CD4-positive, alpha-beta T cell treated with Interleukin-6 at 100 ng/mL for 8 hours (primary cell): Measurements from ENCODE around the gene PTH2.

ENCODE experiments used
- DNase-seq: peaks from one replicate; pipeline ENCODE4 v3.0.0-alpha.2; 2020; ENCODE audit warnings: mixed read lengths, low spot score

Gene PTH2

GRCh38 chr19:49409441-49410029 lies 13.7 kb downstream of the PTH2 start:
- peak; percentile 36 for DNase-seq

DNA sequence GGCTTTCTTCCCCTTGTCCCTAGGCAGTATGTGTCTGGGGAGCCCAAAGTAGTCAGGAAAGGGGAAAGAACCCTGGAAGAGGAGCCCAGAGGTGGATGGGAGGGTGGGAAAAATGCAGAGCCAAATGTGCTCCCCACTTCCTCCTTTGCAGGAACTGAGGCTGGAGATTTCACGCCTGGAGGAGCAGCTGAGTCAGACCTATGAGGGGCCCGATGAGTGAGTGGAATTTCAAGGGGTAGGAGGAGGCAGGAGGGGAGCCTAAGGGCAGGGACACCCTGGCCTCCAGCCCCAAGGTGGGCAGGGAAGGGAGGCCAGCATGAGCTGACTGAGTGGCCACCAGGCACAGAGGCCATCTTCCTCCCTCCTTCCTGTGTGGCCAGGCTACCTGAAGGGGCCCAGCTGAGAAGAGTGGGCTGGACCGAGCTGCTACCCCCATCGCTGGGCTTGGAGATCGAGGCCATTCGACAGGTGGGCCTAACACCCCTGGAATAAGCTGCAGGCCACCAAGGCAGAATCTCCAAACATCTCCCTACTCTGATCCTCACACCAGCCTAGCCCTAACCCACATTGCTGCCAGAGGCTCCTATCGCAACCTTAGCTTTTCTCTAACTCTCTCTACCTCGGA lies 14.3 kb downstream of the PTH2 start:
- no peak for DNase-seq

- no peak for DNase-seq
These were observed 15.7 kb downstream of the PTH2 start for GRCh38 chr19:49407482-49408015.

- no peak for DNase-seq
These were observed 16.2 kb downstream of the PTH2 start for GRCh38 chr19:49407079-49407478.

- DNase-seq = no peak
These were observed 19.6 kb downstream of the PTH2 start for GRCh38 chr19:49403404-49404187.

DNA sequence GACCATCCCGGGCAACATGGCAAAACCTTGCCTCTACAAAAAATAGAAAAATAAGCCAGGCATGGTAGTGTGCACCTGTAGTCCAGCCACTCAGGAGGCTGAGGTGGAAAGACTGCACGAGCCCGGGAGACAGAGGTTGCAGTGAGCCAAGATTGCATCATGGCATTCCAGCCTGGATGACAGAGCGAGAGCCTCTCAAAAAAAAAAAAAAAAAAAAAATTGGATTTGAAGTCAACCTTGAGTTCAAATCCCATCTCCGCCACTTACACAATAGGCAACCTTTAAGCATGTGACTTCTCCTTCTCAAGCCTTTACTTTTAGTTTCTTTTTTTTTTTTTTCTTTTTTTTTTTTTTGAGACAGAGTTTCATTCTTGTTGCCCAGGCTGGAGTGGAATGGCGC lies 23.2 kb downstream of the PTH2 start:
- DNase-seq = no peak

- DNase-seq = no peak
These were observed 24.3 kb downstream of the PTH2 start for GRCh38 chr19:49398931-49399330.

- DNase-seq = no peak
These were observed 25.1 kb downstream of the PTH2 start for GRCh38 chr19:49398001-49398615.

DNA sequence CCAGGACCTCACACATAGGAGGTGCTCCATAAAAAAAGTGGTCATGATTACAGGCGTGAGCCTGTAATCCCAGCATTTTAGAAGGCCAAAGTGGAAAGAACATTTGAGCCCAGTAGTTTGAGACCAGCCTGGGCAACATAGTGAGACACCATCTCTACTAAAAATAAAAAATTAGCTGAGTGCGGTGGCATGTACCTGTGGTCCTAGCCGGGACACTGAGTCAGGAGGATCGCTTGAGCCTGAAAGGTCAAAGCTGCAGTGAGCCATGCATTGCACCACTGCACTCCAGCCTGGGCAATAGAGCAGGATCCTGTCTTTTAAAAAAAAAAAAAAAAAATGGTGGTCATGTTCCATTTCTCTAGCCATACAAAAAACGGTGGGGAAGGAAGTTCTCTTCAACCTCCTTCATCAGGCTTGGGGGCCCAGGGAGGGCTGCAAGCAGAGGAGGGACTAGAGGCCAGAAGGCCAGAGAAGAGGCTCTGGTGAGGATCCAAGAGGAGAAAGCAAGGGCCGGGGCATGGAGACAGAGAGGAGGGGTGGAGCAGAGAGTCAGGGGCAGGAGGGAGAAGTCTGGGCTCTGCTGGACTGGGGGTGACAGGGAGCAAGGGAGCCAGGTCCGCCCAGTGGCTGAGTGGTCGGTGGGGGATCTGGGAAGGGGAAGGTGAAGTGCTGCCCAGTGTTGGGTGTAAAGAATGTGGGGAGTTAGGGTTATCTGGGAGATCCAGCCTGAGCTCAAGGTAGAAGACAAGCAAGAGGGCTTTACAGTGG lies 26.3 kb downstream of the PTH2 start:
- no peak for DNase-seq

DNA sequence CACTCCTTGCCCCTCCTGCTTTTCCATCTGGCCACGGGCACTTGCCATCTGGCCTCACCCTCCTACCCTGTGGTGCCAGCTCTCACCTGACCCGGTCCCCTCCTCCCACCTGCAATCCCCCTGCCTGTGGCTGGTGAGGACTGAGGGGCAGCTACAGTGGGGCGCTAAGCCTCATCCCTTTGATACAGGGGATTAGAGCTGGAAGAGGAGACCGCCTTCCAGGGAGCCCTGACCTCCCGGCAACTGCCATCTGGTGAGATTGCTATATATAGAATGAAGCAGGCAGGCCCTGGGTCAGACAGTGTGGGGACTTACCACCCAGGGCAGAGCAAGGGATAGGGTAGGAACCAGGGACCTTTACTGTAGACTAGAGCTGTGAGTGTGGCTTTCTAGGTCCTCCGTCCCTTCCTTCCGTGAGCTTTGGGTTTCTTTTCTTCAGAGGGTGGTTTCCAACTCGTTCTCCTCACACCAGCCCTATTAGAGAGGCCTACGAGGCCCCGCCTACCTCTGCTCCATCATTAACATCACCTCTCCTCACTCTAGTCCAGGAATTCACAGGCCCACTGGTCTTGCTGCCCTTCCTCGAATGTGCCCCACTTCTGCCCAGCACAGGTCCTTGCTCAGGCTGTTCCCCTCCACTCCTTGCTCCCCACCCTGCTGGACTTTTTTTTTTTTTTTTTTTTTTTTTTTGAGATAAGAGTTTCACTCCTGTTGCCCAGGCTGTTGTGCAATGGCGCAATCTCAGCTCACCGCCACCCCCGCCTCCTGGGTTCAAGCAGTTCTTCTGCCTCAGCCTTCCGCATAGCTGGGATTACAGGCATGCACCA lies 27.4 kb downstream of the PTH2 start:
- DNase-seq = no peak

GRCh38 chr19:49393881-49394280 lies 29.4 kb downstream of the PTH2 start:
- no peak for DNase-seq

DNA sequence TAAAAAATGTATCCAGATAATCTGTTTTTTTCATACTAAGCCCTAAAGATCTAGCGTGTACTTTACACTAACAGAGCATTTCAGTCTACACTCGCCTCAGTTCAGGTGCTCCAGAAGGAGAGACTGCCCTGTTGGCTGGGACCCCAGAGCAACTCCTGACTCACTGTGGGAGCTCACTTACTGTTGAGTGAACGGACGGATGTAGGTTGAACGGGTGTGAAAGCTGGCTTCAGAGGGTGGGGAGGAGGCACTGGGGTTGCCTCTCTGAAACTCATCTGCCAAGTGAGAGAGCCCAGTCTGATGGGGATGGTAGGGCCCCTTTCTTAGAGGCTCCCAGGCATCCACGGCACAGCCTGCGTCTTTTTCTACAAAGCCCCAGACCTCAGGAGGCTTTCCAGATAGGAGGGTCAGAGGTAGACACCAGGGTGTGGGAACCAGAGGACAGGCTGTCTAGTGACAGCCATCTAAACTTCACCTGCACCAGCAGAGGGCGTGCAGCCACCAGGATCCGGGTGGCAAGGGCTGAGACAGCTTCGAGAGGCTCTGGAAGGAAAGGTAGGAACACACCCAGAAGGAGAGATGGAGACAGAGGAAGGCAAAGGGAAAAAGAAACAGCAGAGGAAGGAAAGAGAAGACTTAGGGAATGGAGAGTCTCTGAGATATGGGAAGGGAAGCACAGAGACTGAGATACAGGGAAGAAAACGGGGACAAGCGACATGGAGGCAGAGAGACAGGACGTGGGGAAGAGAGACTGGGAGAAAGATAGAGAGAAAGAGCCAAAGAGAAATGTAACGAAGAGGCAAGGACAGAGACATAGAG lies 31.5 kb downstream of the PTH2 start:
- peak; percentile 83 for DNase-seq

DNA sequence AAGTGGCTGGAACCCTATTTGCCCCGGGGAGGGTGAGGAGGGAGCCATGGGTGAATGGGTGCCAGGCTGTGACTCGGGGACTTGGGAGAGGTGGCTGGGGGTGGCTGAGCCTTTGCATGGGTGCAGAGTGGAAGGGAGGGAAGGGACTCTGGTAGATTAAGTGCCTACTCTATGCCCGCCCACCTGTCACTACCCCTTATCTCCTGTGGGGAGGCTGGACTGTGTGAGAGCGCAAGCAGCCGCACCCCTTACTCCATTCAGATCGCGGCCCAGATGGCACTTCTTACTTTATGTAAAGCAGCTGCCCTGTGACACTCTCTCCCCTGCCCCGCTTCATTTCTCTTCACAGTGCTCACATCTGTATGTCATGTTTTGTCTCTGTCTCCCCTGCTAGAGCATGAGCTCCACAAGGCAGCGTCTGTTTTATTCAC lies 32.3 kb downstream of the PTH2 start:
- DNase-seq = no peak

DNA sequence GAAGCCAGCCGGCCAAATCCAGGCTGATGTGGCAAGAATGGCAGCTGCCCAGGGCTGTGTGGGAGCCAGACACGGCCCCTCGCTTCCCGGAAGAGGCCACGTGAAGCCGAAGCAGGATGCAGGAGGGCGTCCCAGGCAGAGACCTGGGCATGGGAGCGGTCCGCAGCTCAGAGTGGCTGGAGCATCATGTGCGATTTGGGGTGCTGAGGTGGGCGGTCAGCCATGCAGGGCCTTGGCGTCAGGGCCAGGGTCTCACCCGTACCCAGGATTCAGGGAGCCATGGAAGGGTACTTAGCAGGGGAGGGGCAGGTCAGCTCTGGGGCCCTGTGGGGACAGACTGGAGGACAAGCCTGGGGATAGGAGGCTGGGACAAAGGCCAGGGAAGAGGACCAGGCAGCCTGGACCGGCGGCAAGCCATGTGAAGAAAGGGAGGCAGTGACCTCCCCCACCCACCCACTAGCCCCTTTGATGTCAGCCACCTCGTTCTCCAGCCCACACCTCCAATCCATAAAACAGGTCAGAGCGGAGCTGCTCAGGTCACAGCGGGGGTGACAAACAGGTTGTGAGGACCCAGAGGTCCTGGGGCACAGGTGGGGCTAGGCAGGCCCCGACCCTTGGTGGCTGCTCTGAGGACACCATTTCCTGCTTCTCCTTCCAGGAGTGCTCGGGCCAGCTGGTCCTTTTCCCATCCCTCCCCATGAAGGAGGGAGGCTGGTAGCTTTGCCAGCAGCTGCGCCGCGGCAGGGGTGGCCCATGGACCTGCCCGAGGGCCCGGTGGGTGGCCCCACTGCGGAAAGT lies 32.9 kb downstream of the PTH2 start:
- no peak for DNase-seq

GRCh38 chr19:49389406-49389805 lies 33.8 kb downstream of the PTH2 start:
- no peak for DNase-seq

DNA sequence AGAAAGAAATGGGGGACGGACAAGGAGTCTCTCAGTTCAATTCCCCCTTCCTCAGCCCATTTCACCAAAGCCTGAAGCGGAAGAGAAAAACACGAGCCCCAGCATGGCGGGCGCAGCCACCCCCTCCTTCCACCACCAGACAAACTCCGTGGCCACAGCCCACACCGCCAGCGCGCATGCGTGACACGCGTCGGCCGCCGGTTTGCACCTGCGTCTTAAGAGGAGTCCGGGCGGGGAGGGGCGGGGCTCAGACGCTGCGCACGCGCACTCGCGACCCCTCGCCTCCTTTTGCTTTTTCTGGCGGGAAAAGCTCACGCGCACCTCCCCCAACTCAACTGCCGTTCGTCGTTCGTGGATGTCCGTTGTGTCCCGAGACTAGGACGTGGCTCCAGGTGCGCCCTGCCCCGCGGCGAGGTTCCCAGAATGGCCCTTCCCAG lies 35.3 kb downstream of the PTH2 start, which contains the start of gene KASH5:
KASH5 (plus strand) TSS at position 314 of the 437 bp plus-strand sequence. CDS start 2,635 bp downstream, outside the sequence.
- peak; percentile 74 for DNase-seq

GRCh38 chr19:49383599-49383998 lies 39.6 kb downstream of the PTH2 start:
- no peak for DNase-seq

DNA sequence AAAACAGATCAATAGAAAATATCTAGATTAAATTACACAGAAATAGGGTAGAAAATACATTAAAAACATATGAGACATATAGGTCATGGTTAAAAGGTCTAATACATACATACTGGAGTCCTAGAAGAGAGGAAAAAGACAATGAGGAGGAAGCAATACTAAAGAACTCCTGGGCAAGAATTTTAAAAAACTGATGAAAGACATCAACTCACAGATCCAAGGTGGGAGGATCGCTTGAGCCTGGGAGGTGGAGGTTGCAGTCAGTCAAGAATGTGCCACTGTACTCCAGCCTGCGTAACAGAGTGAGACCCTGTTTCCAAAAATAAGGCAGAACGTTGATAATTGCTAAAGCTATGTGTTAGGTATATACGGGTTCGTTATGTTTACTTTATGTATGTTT lies 40.6 kb downstream of the PTH2 start:
- no peak for DNase-seq

DNA sequence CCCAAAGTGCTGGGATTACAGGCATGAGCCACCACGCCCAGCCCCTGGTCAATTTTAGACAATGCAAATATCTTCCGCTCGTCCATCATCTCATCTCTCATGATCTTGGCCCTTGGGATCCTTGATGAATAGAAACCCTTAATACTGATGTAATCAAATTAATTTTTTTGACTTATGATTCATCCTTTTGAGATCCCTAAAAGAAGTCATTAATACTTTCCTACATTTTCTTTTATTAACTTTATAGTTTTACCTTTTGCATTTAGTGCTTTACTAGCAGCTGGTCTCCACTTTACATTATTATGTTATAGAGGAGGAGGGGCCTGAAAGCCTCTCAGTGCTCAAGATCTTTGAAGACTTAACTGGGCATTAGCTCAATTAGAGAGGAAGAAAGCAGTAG lies 42.9 kb downstream of the PTH2 start:
- DNase-seq = no peak
